GM10266 (cell line): ENCODE measurements around the gene PIGN.
"Not testable (repeated sequence)": the region's sequence is repeated elsewhere in the genome, so short reads cannot be mapped to it uniquely, and the experiment has no call there.

Source experiments
- DNase-seq: peaks from one replicate; pipeline ENCODE4 v3.0.0; 2012; ENCODE audit errors: extremely low spot score
- CTCF ChIP-seq: IDR thresholded peaks from 2 replicates; pipeline ENCODE4 v1.5.1; 2012; ENCODE audit warnings: mild to moderate bottlenecking, low read depth; ENCODE audit not compliant: control insufficient read depth, insufficient read depth; ENCODE audit errors: missing control alignments

Gene PIGN

GRCh38 chr18:62044490-62045000 is 142.3 kb downstream of the PIGN start:
- no peak for TF ChIP-seq CTCF
- DNase-seq: no peak

- no peak for DNase-seq
- TF ChIP-seq CTCF: no peak
Measured at GRCh38 chr18:62037989-62038778, 148.7 kb downstream of the PIGN start.

GRCh38 chr18:62037012-62037742 is 149.7 kb downstream of the PIGN start:
- no peak for DNase-seq
- TF ChIP-seq CTCF: no peak

GRCh38 chr18:62034286-62034685 is 152.6 kb downstream of the PIGN start:
- DNase-seq: not testable (repeated sequence)

GRCh38 chr18:62033756-62034155 is 153.1 kb downstream of the PIGN start:
- DNase-seq: no peak
- TF ChIP-seq CTCF: no peak

GRCh38 chr18:62033207-62033606 is 153.6 kb downstream of the PIGN start:
- DNase-seq: no peak
- TF ChIP-seq CTCF: no peak

- TF ChIP-seq CTCF: no peak
- DNase-seq: no peak
Measured at GRCh38 chr18:62030091-62030985, 156.5 kb downstream of the PIGN start.
